Nephron (organoid): ENCODE results near the gene S100A3.
"Not testable (repeated sequence)": the region's sequence is repeated elsewhere in the genome, so short reads cannot be mapped to it uniquely, and the experiment has no call there.

Experiments used
- H3K27ac Mint-ChIP-seq, 3 experiments: 2 replicates each; pipeline ENCODE4 v1.8.0; 2020; ENCODE audit warnings: mixed read lengths in 3 of 3, mild to moderate bottlenecking in 2 of 3, moderate library complexity in 1 of 3
- H3K27me3 Mint-ChIP-seq: 2 replicates; pipeline ENCODE4 v1.8.0; 2021; ENCODE audit warnings: low read depth, mild to moderate bottlenecking, moderate library complexity, mixed read lengths
- H3K36me3 Mint-ChIP-seq: 2 replicates; pipeline ENCODE4 v1.8.0; 2020; ENCODE audit warnings: low read depth, mixed read lengths
- H3K4me1 Mint-ChIP-seq: 2 replicates; pipeline ENCODE4 v1.8.0; 2020; ENCODE audit warnings: mixed read lengths
- H3K4me3 Mint-ChIP-seq, 3 experiments: 2 replicates each; pipeline ENCODE4 v1.8.0; 2020; ENCODE audit warnings: mild to moderate bottlenecking in 3 of 3, mixed read lengths in 3 of 3, moderate library complexity in 2 of 3
- H3K9me3 Mint-ChIP-seq: 2 replicates; pipeline ENCODE4 v1.8.0; 2020; ENCODE audit warnings: mixed read lengths
- TF ChIP-seq, protein P1 (sequence below), 3 experiments: fragments of 200-600 bp; sonication (generic); IDR thresholded peaks; one replicate each; pipeline ENCODE4 v1.5.0; 2021; ENCODE audit warnings: antibody characterized with exemption in 3 of 3; ENCODE audit not compliant: unreplicated experiment in 3 of 3

Gene S100A3

DNA sequence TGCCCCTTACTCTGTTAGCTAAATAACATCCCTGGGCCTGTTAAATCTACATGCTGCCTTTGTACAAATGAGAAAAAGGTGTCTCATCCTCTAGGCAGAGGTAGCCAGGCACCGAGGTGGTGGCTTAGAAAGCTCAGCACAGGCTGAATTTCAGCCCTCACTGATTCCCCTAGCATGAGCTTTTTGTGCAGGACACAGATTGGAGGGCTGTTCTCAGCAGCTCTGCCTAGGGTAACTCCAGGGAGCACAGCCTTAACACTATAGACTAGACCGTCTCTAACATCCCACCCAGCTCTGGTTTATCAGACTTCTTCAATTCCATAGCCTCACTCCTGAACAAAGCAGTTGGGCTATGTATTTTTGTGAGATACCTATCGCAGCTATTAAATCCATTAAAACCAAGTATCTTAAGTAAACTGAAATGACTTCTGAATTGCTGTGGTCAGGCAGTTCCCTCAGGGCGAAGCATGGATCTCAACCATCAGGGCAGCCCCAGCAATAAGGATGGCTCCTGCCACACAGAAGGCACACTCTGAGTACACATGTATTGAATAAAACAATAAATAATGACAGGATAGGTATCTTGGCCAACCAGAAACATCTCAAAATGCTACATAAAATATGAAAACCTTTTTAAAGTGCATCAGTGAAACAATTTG lies 28.1 kb downstream of the S100A3 start:
- no peak overlapping the region for H3K27ac Mint-ChIP-seq
- no peaks in the 10 kb centered on the region for H3K9me3 Mint-ChIP-seq
- TF ChIP-seq, protein P1, sequence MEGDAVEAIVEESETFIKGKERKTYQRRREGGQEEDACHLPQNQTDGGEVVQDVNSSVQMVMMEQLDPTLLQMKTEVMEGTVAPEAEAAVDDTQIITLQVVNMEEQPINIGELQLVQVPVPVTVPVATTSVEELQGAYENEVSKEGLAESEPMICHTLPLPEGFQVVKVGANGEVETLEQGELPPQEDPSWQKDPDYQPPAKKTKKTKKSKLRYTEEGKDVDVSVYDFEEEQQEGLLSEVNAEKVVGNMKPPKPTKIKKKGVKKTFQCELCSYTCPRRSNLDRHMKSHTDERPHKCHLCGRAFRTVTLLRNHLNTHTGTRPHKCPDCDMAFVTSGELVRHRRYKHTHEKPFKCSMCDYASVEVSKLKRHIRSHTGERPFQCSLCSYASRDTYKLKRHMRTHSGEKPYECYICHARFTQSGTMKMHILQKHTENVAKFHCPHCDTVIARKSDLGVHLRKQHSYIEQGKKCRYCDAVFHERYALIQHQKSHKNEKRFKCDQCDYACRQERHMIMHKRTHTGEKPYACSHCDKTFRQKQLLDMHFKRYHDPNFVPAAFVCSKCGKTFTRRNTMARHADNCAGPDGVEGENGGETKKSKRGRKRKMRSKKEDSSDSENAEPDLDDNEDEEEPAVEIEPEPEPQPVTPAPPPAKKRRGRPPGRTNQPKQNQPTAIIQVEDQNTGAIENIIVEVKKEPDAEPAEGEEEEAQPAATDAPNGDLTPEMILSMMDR (IDR thresholded peaks at IDR 0.05; ENCODE audit: unreplicated experiment in 3 of 3): no peak
- H3K4me1 Mint-ChIP-seq: no peaks in the 10 kb centered on the region
- H3K4me3 Mint-ChIP-seq: no peak overlapping the region
- peaks cover 8% of the 10 kb centered on the region for H3K27me3 Mint-ChIP-seq
- no peaks in the 10 kb centered on the region for H3K36me3 Mint-ChIP-seq

DNA sequence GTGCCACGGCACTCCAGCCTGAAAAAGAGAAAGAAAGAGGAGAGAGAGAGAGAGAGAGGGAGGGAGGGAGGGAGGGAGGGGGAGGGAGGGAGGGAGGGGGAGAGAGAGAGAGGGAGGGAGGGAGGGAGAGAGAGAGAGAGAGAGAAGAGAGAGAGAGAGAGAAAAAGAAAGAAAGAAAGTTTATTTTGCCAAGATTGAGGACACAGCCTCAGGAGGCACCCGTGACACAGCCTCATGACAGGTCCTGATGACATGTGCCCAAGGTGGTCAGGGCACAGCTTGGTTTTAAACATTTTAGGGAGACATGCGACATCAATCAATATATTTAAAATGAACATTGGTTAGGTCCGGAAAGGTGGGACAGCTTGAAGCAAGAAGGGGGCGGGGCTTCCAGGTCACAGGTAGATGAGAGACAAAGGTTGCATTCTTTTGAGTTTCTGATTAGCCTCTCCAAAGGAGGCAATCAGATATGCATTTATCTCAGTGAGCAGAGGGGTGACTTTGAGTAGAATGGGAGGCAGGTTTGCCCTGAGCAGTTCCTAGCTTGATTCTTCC lies 28.8 kb downstream of the S100A3 start:
- not testable (repeated sequence) for H3K4me3 Mint-ChIP-seq, H3K9me3 Mint-ChIP-seq, H3K4me1 Mint-ChIP-seq, H3K27ac Mint-ChIP-seq, H3K27me3 Mint-ChIP-seq, H3K36me3 Mint-ChIP-seq

DNA sequence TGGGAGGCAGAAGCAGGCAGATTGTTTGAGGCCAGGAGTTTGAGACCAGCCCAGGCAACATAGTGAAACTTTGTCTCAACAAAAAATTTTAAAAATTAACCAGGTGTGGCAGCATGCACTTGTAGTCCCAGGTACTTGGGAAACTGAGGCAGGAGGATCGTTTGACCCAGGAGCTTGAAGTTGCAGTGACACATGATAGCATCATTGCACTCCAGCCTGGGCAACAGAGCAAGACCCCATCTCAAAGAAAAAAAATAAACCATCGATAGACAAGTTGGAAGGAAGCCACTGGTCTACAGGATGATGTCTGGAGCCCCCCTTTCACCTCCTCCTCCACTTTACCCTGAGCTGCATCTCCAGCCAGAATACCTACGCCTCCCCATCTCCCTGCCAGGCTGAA lies 29.8 kb downstream of the S100A3 start:
- no peaks in the 10 kb centered on the region for H3K4me1 Mint-ChIP-seq
- H3K36me3 Mint-ChIP-seq: no peaks in the 10 kb centered on the region
- H3K4me3 Mint-ChIP-seq: no peak overlapping the region
- H3K27me3 Mint-ChIP-seq: peaks cover 9% of the 10 kb centered on the region
- no peaks in the 10 kb centered on the region for H3K9me3 Mint-ChIP-seq
- TF ChIP-seq, protein P1 (IDR thresholded peaks at IDR 0.05; ENCODE audit: unreplicated experiment in 3 of 3): no peak
- no peak overlapping the region for H3K27ac Mint-ChIP-seq

DNA sequence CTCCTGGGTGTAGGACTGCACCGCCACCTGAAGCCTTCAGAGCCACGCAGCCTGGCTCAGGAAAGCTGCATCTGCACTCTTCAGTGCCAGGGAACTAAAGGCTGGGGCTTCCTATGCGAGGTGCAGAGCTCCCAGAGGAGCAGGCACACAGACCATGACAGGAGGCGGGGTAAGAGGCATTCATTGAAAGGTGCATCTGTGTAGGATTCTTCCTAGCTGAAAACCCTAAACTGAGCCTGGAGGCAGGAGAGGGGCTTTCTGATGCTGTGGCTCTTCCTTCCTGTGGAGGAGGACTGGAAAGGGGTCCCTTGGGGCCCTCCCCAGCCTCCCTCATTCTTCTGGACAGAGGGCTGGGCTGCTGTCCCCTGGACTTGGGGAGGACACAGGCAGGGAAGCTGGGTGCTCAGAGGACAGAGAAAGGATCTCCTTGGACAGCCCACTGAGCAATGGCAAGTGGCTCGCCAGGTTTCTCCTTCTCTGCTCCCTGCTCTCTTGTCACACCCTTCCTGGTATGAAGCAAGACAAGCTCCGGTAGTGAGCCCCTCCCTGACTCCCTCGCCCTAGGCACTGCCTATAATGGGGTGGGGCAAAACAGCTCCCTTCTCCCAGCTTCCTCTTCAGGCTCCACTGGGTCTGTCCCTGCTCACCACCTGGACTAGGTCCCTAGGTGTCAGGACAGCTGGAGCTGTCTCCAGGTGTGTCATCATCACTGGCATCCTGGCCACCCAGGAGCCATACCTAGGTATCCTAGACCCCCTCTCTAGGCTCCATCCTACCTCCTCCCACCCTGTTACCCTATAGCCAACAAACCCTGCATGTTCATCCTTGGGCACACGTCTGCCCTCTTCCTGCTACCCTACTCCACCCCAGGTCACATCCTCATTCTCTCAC lies 33.3 kb downstream of the S100A3 start:
- H3K4me3 Mint-ChIP-seq: no peak overlapping the region
- H3K36me3 Mint-ChIP-seq: no peaks in the 10 kb centered on the region
- no peaks in the 10 kb centered on the region for H3K9me3 Mint-ChIP-seq
- H3K27ac Mint-ChIP-seq: no peak overlapping the region
- TF ChIP-seq, protein P1 (IDR thresholded peaks at IDR 0.05; ENCODE audit: unreplicated experiment in 3 of 3): no peak
- H3K4me1 Mint-ChIP-seq: peaks cover 7% of the 10 kb centered on the region
- H3K27me3 Mint-ChIP-seq: peaks cover 9% of the 10 kb centered on the region

DNA sequence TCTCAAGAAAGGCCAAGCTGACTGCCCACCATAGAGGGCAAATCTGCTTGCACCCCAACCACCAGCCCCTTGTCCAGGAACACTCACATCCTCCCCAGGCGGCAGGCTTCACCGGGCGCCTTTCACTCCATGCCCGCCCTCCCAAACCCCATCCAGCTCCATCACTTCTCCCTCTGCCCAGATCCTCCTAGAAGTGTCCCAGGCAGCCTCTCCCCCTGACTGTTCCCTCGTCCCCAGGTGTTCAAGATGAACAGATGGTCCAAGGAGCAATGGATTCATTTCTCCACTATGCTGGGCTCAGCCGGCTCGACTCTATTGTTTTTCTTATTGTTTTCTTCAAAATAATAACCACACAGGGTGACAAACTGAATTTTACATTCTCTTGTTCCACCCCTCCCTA lies 35.4 kb downstream of the S100A3 start:
- no peaks in the 10 kb centered on the region for H3K36me3 Mint-ChIP-seq
- peaks cover 9% of the 10 kb centered on the region for H3K27me3 Mint-ChIP-seq
- H3K9me3 Mint-ChIP-seq: no peaks in the 10 kb centered on the region
- TF ChIP-seq, protein P1 (IDR thresholded peaks at IDR 0.05; ENCODE audit: unreplicated experiment in 3 of 3): no peak
- peaks cover 8% of the 10 kb centered on the region for H3K4me1 Mint-ChIP-seq
- H3K4me3 Mint-ChIP-seq: no peak overlapping the region
- no peak overlapping the region for H3K27ac Mint-ChIP-seq

DNA sequence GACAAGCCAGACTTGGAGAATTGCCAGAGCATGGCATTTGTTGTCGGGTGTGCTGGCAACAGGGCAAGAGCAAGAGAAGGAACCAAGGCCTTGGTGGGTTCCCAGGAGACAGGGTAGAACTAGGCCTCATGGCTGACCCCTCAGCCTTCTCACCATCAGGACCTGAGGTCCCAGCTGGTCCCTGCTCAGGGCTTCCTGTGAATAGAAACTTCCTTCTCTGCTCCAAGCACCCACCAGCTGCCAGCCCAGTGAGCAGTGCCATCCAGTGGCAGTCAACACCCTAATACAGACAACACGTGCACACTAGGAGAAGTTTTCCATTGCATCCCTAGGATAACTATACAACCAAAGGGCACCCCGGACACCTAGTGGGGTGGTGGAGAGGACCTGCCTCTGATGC lies 36.0 kb downstream of the S100A3 start:
- Mint-ChIP-seq H3K27ac (no peak overlapping the region), H3K4me3 (no peak overlapping the region), H3K4me1 (peaks cover 9% of the 10 kb centered on the region), H3K9me3 (no peaks in the 10 kb centered on the region), H3K36me3 (no peaks in the 10 kb centered on the region), H3K27me3 (peaks cover 9% of the 10 kb centered on the region)
- TF ChIP-seq, protein P1 (IDR thresholded peaks at IDR 0.05; ENCODE audit: unreplicated experiment in 3 of 3): no peak
